ENCODE results near the gene CLRN1. TPM values are rescaled to one million over a fixed set of nuclear protein-coding genes. Genes with fewer than 3 reads are reported as not detected.

The CLRN1 gene
- total RNA-seq, 4 donors from 2014 or later: 0.14 TPM; not detected in 3

- no peaks in the 10 kb centered on the region for H3K9me3 ChIP-seq
- no peaks in the 10 kb centered on the region for H3K36me3 ChIP-seq
- H3K4me3 ChIP-seq: no peak overlapping the region
- no peak for DNase-seq
- TF ChIP-seq, protein P1, sequence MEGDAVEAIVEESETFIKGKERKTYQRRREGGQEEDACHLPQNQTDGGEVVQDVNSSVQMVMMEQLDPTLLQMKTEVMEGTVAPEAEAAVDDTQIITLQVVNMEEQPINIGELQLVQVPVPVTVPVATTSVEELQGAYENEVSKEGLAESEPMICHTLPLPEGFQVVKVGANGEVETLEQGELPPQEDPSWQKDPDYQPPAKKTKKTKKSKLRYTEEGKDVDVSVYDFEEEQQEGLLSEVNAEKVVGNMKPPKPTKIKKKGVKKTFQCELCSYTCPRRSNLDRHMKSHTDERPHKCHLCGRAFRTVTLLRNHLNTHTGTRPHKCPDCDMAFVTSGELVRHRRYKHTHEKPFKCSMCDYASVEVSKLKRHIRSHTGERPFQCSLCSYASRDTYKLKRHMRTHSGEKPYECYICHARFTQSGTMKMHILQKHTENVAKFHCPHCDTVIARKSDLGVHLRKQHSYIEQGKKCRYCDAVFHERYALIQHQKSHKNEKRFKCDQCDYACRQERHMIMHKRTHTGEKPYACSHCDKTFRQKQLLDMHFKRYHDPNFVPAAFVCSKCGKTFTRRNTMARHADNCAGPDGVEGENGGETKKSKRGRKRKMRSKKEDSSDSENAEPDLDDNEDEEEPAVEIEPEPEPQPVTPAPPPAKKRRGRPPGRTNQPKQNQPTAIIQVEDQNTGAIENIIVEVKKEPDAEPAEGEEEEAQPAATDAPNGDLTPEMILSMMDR (IDR thresholded peaks at IDR 0.05): no peak
- TF ChIP-seq POLR2A (IDR thresholded peaks at IDR 0.05): no peak
- TF ChIP-seq POLR2AphosphoS5 (IDR thresholded peaks at IDR 0.05): no peak
- TF ChIP-seq EP300 (IDR thresholded peaks at IDR 0.05; ENCODE audit: low read depth): no peak
- no peak overlapping the region for H3K27ac ChIP-seq
- in situ Hi-C loops (cut with MboI; ENCODE audit: low pct_ligation_motif_present in 1 of 4, low pct_unique_long_range_greater_than_20kb in 1 of 4, low sequenced_read_pairs in 3 of 4): no loop called here
- 82 to 89% methylated on average over 6 to 7 of the region's 7 CpGs for WGBS, 2 donors (ENCODE audit: low coverage in 1 of 2)
- peaks cover 0 to 3% (median 0%) of the 10 kb centered on the region in 4 donors for H3K4me1 ChIP-seq
- intact Hi-C loops (cut with DNase I; ENCODE audit: low total_unique reads): no loop called here
- no peaks in the 10 kb centered on the region for H3K27me3 ChIP-seq
These were observed 46.2 kb downstream of the CLRN1 start for GRCh38 chr3:150926328-150926727.

DNA sequence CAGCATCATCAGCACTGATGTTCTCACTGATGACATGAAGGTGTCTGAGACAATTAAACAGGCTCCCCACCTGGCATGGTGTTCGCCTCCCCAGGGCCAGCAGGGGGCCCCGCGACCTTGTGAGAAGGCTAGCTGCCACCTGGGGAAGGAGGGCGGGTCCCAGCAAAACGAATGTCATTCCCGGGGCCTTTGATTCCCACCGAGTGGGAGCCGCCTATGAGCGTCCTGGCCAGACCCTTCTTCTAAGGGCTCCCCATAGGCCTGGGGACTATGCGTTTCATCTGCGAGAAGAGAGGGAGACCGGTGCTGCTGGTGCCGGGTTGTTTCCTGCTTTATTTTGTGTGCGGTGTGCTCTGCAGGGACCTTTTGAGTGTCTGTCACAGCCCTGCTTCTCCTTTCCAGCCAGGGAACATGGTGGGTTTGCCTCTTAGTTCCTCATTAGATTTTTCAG lies 46.8 kb downstream of the CLRN1 start:
- intact Hi-C loops (cut with DNase I; ENCODE audit: low total_unique reads) (no loop called here), in situ Hi-C loops (cut with MboI; ENCODE audit: low pct_ligation_motif_present in 1 of 4, low pct_unique_long_range_greater_than_20kb in 1 of 4, low sequenced_read_pairs in 3 of 4) (no loop called here)
- H3K27me3 ChIP-seq: no peaks in the 10 kb centered on the region
- H3K36me3 ChIP-seq: no peaks in the 10 kb centered on the region
- H3K4me1 ChIP-seq: peaks cover 0 to 3% (median 0%) of the 10 kb centered on the region in 4 donors
- no peaks in the 10 kb centered on the region for H3K9me3 ChIP-seq
- TF ChIP-seq POLR2AphosphoS5 (IDR thresholded peaks at IDR 0.05) (no peak), POLR2A (IDR thresholded peaks at IDR 0.05) (no peak)
- TF ChIP-seq, protein P1 (IDR thresholded peaks at IDR 0.05): peak; percentile 38 to 63 (median 57)
- H3K4me3 ChIP-seq: peak overlapping the region in 1 of 4 donors; percentile 9
- DNase-seq: peak; percentile 60
- no peak overlapping the region for H3K27ac ChIP-seq
- WGBS, 2 donors (ENCODE audit: low coverage in 1 of 2): 11 to 12% methylated on average over 5 to 14 of the region's 14 CpGs

GRCh38 chr3:150922611-150923010 lies 49.9 kb downstream of the CLRN1 start:
- TF ChIP-seq EP300 (IDR thresholded peaks at IDR 0.05; ENCODE audit: low read depth) (no peak), POLR2A (IDR thresholded peaks at IDR 0.05) (no peak), POLR2AphosphoS5 (IDR thresholded peaks at IDR 0.05) (no peak)
- TF ChIP-seq, protein P1 (IDR thresholded peaks at IDR 0.05): no peak
- Histone ChIP-seq H3K4me1 (peaks cover 0 to 3% (median 0%) of the 10 kb centered on the region in 4 donors), H3K27me3 (no peaks in the 10 kb centered on the region), H3K9me3 (no peaks in the 10 kb centered on the region), H3K4me3 (no peak overlapping the region), H3K27ac (no peak overlapping the region), H3K36me3 (no peaks in the 10 kb centered on the region)
- in situ Hi-C loops (cut with MboI; ENCODE audit: low pct_ligation_motif_present in 1 of 4, low pct_unique_long_range_greater_than_20kb in 1 of 4, low sequenced_read_pairs in 3 of 4): loop anchor here in 1 of 4 donors (25.0 kb wide), 1 partner anchor 215 kb away; no protein-coding TSS in a partner anchor
- DNase-seq: no peak
- WGBS, 2 donors (ENCODE audit: low coverage in 1 of 2): 59 to 64% methylated on average over 8 to 10 of the region's 10 CpGs
- intact Hi-C loops (cut with DNase I; ENCODE audit: low total_unique reads): no loop called here

GRCh38 chr3:150921209-150921608 lies 51.3 kb downstream of the CLRN1 start:
- in situ Hi-C loops (cut with MboI; ENCODE audit: low pct_ligation_motif_present in 1 of 4, low pct_unique_long_range_greater_than_20kb in 1 of 4, low sequenced_read_pairs in 3 of 4): loop anchor here in 1 of 4 donors (25.0 kb wide), 1 partner anchor 216 kb away; no protein-coding TSS in a partner anchor

More at GRCh38 chr3:150921209-150921608, 51.3 kb downstream of the CLRN1 start:
- Histone ChIP-seq H3K27me3 (no peaks in the 10 kb centered on the region), H3K27ac (no peak overlapping the region), H3K9me3 (no peaks in the 10 kb centered on the region), H3K4me1 (peaks cover 0 to 3% (median 0%) of the 10 kb centered on the region in 4 donors), H3K36me3 (no peaks in the 10 kb centered on the region), H3K4me3 (no peak overlapping the region)
- DNase-seq: no peak
- intact Hi-C loops (cut with DNase I; ENCODE audit: low total_unique reads): no loop called here
- TF ChIP-seq POLR2AphosphoS5 (IDR thresholded peaks at IDR 0.05) (no peak), POLR2A (IDR thresholded peaks at IDR 0.05) (no peak), EP300 (IDR thresholded peaks at IDR 0.05; ENCODE audit: low read depth) (no peak)
- TF ChIP-seq, protein P1 (IDR thresholded peaks at IDR 0.05): no peak
- WGBS, 2 donors (ENCODE audit: low coverage in 1 of 2): 59 to 86% methylated on average over 2 to 4 of the region's 4 CpGs

Measured in transverse colon (tissue), 4 donors.